ENCODE measurements around the gene PRR3.

DNA sequence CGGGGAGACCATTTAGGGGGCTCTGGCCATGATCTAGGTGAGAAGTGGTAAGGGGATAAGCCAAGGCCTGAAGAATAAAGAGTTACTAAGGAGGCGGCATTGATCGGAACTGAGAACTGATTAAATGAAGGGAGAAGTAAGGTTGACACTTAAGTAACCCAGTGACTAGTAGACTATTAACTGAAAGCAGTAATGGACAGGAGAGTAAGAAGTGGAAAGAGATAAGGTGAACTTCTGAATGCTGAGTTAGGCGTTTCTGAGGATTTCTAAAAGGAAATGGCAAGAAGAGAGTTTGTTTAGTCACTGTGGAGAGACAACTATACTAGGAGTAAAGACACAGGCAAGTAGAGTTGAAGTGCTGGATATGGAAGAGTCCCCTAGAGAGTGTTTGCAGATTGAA lies 16.0 kb downstream of the PRR3 start:
- TF ChIP-seq CTCF (IDR thresholded peaks at IDR 0.05) (no peak), POLR2A (IDR thresholded peaks at IDR 0.05) (no peak)

All from body of pancreas (tissue), 4 donors.